Liver (tissue), 9 donors: ENCODE data around the gene OPRL1. TPM values are rescaled to one million over a fixed set of nuclear protein-coding genes. Genes with fewer than 3 reads are reported as not detected.

Experiments used
- DNase-seq: peaks from one replicate; pipeline ENCODE4 v3.0.0-alpha.2; 2017; ENCODE audit warnings: low spot score
- H3K27ac ChIP-seq, 2 donors: one replicate each; pipeline ENCODE4 v1.7.0; 2013; ENCODE audit warnings: inconsistent platforms in 2 of 2, low read length in 2 of 2, control low read depth in 1 of 2, low read depth in 1 of 2, mild to moderate bottlenecking in 1 of 2
- H3K27me3 ChIP-seq, 4 donors: one replicate each; pipeline versions ENCODE4 v1.6.1 to v1.7.0; 2013; ENCODE audit warnings: low read length in 3 of 4, inconsistent platforms in 1 of 4, mild to moderate bottlenecking in 1 of 4, moderate library complexity in 1 of 4; ENCODE audit not compliant: control insufficient read depth in 4 of 4, insufficient read depth in 4 of 4
- H3K36me3 ChIP-seq, 4 donors: one replicate each; pipeline versions ENCODE4 v1.6.1 to v1.7.0; 2013; ENCODE audit warnings: low read length in 3 of 4, mild to moderate bottlenecking in 3 of 4, low read depth in 1 of 4, moderate library complexity in 1 of 4; ENCODE audit not compliant: control insufficient read depth in 4 of 4, insufficient read depth in 3 of 4
- H3K4me1 ChIP-seq, 4 donors: one replicate each; pipeline versions ENCODE4 v1.6.1 to v1.7.0; 2013; ENCODE audit warnings: low read length in 3 of 4, mild to moderate bottlenecking in 3 of 4, moderate library complexity in 1 of 4; ENCODE audit not compliant: control insufficient read depth in 4 of 4, insufficient read depth in 4 of 4
- H3K4me3 ChIP-seq, 3 donors: one replicate each; pipeline versions ENCODE4 v1.6.1 to v1.7.0; 2013; ENCODE audit warnings: low read length in 3 of 3, control low read depth in 1 of 3, low read depth in 1 of 3, mild to moderate bottlenecking in 1 of 3
- H3K9ac ChIP-seq, 2 donors: one replicate each; pipeline ENCODE4 v1.7.0; 2013; ENCODE audit warnings: low read length in 2 of 2, mild to moderate bottlenecking in 2 of 2, moderate library complexity in 2 of 2, control low read depth in 1 of 2, low read depth in 1 of 2
- H3K9me3 ChIP-seq, 4 donors: one replicate each; pipeline versions ENCODE4 v1.6.1 to v1.7.0; 2013; ENCODE audit warnings: low read length in 3 of 4; ENCODE audit not compliant: control insufficient read depth in 4 of 4
- ATF3 ChIP-seq: IDR thresholded peaks from 2 replicates; pipeline ENCODE4 v1.6.1; 2016; ENCODE audit warnings: antibody characterized with exemption
- CTCF ChIP-seq: fragments of 150-350 bp; IDR thresholded peaks from 2 replicates; pipeline ENCODE4 v1.5.1; 2017; ENCODE audit warnings: improper control_type of control experiment, low read depth, low read length; ENCODE audit not compliant: missing input control
- EGR1 ChIP-seq, 2 donors: IDR thresholded peaks; 2 replicates each; pipeline ENCODE4 v1.6.1; 2016 to 2018; ENCODE audit warnings: antibody characterized with exemption in 2 of 2, low read depth in 2 of 2
- FOXA1 ChIP-seq: IDR thresholded peaks from 2 replicates; pipeline ENCODE4 v1.6.1; 2016; ENCODE audit warnings: antibody characterized with exemption
- FOXA2 ChIP-seq: IDR thresholded peaks from 2 replicates; pipeline ENCODE4 v1.6.1; 2016; ENCODE audit warnings: antibody characterized with exemption
- HNF4A ChIP-seq, 2 donors: conservative IDR thresholded peaks; 2 replicates each; pipeline ENCODE4 v1.6.1; 2016; ENCODE audit warnings: antibody characterized with exemption in 2 of 2, mild to moderate bottlenecking in 2 of 2
- HNF4G ChIP-seq: IDR thresholded peaks from 2 replicates; pipeline ENCODE4 v1.6.1; 2016; ENCODE audit warnings: antibody characterized with exemption
- JUND ChIP-seq, 2 donors: IDR thresholded peaks; 2 replicates each; pipeline ENCODE4 v1.6.1; 2016; ENCODE audit warnings: antibody characterized with exemption in 2 of 2
- MAX ChIP-seq: IDR thresholded peaks from 2 replicates; pipeline ENCODE4 v1.6.1; 2016; ENCODE audit warnings: antibody characterized with exemption
- NR2F2 ChIP-seq: IDR thresholded peaks from 2 replicates; pipeline ENCODE4 v1.6.1; 2016; ENCODE audit warnings: antibody characterized with exemption
- RAD21 ChIP-seq, 2 donors: IDR thresholded peaks; 2 replicates each; pipeline ENCODE4 v1.6.1; 2016; ENCODE audit warnings: antibody characterized with exemption in 2 of 2, mild to moderate bottlenecking in 2 of 2
- REST ChIP-seq: IDR thresholded peaks from 2 replicates; pipeline ENCODE4 v1.6.1; 2016; ENCODE audit warnings: antibody characterized with exemption, mild to moderate bottlenecking
- RXRA ChIP-seq, 2 donors: IDR thresholded peaks; 2 replicates each; pipeline ENCODE4 v1.6.1; 2017 to 2018; ENCODE audit warnings: antibody characterized with exemption in 2 of 2, mild to moderate bottlenecking in 1 of 2
- SP1 ChIP-seq: IDR thresholded peaks from 2 replicates; pipeline ENCODE4 v1.6.1; 2018; ENCODE audit warnings: antibody characterized with exemption, mild to moderate bottlenecking
- TAF1 ChIP-seq: conservative IDR thresholded peaks from 2 replicates; pipeline ENCODE4 v1.6.1; 2016; ENCODE audit warnings: antibody characterized with exemption, mild to moderate bottlenecking
- ZBTB33 ChIP-seq: IDR thresholded peaks from 2 replicates; pipeline ENCODE4 v1.6.1; 2016; ENCODE audit warnings: antibody characterized with exemption
- WGBS: extraction: QIAGEN DNeasy Blood & Tissue Kit; methylation state at CpG from one replicate; pipeline ENCODE4 v1.1.7; 2013; 5-methylcytosine and 5-hydroxymethylcytosine counted together
- polyA plus RNA-seq, 2 donors: library from polyadenylated mRNA; stranded (reverse) in 1 of 2; unstranded in 1 of 2; fragments of 200-250 nt in 1 of 2; fragments of >200 nt in 1 of 2; fragmentation: Nextera tagmentation in 1 of 2; extraction: Ambion mirVana in 1 of 2; gene quantifications; one replicate each; pipeline versions ENCODE4 v1.2.1 to v1.2.3, GENCODE V29; 2013 to 2015
- total RNA-seq, 2 donors: library from RNA; depleted of rRNA; stranded (reverse); fragments of >200 nt; gene quantifications; one replicate each; pipeline ENCODE4 v1.2.3, GENCODE V29; 2014
- donor health status: healthy.
- donor health status: healthy.
- donor health status: healthy.
- donor health status: healthy.
- donor health status: healthy.

Gene OPRL1
- total and polyA plus RNA-seq, 4 donors: 0.04 to 0.79 (median 0.35) TPM

GRCh38 chr20:64146301-64146935 lies 66.5 kb downstream of the OPRL1 start:
- TF ChIP-seq ATF3 (no peak), NR2F2 (no peak), RAD21 (IDR thresholded peaks at IDR 0.05) (no peak)
- H3K4me3 ChIP-seq: no peak overlapping the region
- DNase-seq: no peak
- H3K4me1 ChIP-seq: no peaks in the 10 kb centered on the region
- no peak overlapping the region for H3K27ac ChIP-seq
- H3K36me3 ChIP-seq: no peaks in the 10 kb centered on the region
- no peaks in the 10 kb centered on the region for H3K27me3 ChIP-seq
- no peak overlapping the region for H3K9ac ChIP-seq
- WGBS: 91% methylated on average over 7 of the region's 7 CpGs
- H3K9me3 ChIP-seq: peaks cover 0 to 5% (median 4%) of the 10 kb centered on the region in 4 donors

GRCh38 chr20:64146936-64147477 lies 67.1 kb downstream of the OPRL1 start:
- Histone ChIP-seq H3K9ac (no peak overlapping the region), H3K4me3 (no peak overlapping the region), H3K36me3 (no peaks in the 10 kb centered on the region), H3K4me1 (no peaks in the 10 kb centered on the region), H3K27ac (no peak overlapping the region), H3K27me3 (no peaks in the 10 kb centered on the region), H3K9me3 (peaks cover 0 to 5% (median 4%) of the 10 kb centered on the region in 4 donors)
- WGBS: 88% methylated on average over 12 of the region's 12 CpGs
- TF ChIP-seq EGR1 (IDR thresholded peaks at IDR 0.05; ENCODE audit: low read depth in 2 of 2) (no peak), HNF4G (no peak), CTCF (no peak), ZBTB33 (no peak), NR2F2 (no peak), FOXA2 (no peak), JUND (IDR thresholded peaks at IDR 0.05) (no peak), REST (no peak), TAF1 (no peak), MAX (no peak), RXRA (IDR thresholded peaks at IDR 0.05) (no peak), RAD21 (IDR thresholded peaks at IDR 0.05) (no peak), ATF3 (no peak), SP1 (no peak), HNF4A (conservative IDR thresholded peaks at IDR 0.05) (no peak), FOXA1 (no peak)
- no peak for DNase-seq
